Measurements from ENCODE around the gene ST6GALNAC3.

GRCh38 chr1:76074321-76075187 lies at the start of gene ST6GALNAC3:
- TF ChIP-seq, protein P1, sequence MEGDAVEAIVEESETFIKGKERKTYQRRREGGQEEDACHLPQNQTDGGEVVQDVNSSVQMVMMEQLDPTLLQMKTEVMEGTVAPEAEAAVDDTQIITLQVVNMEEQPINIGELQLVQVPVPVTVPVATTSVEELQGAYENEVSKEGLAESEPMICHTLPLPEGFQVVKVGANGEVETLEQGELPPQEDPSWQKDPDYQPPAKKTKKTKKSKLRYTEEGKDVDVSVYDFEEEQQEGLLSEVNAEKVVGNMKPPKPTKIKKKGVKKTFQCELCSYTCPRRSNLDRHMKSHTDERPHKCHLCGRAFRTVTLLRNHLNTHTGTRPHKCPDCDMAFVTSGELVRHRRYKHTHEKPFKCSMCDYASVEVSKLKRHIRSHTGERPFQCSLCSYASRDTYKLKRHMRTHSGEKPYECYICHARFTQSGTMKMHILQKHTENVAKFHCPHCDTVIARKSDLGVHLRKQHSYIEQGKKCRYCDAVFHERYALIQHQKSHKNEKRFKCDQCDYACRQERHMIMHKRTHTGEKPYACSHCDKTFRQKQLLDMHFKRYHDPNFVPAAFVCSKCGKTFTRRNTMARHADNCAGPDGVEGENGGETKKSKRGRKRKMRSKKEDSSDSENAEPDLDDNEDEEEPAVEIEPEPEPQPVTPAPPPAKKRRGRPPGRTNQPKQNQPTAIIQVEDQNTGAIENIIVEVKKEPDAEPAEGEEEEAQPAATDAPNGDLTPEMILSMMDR (IDR thresholded peaks at IDR 0.05): no peak
- no peak for TF ChIP-seq POLR2A (IDR thresholded peaks at IDR 0.05)

Measured in testis (tissue), 2 donors.